ENCODE results near the gene SAMD4A.

The SAMD4A gene

DNA sequence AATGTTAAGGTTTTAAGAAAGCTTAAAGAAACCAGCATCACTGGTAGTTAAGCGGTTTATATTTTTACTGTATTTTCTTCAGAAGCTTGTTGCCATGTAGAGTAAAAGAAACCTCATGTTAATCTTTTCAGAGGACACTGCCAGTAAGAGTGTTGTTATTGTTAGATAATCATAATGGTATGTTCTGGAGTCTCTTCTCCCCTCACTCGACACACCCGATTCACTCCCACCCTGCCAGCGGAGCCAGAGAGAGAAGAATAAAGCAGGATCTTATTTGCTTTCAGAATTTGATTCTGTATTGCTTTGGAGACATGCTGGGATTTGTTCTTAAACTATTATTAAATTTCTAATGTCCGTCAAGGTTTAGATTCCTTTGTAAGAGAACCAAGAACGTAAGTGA, 113.7 kb downstream of the SAMD4A start:
- no peaks in the 10 kb centered on the region for H3K36me3 ChIP-seq (ENCODE audit: insufficient read depth)
- no peak overlapping the region for H3K4me3 ChIP-seq (IDR thresholded peaks at IDR 0.05; ENCODE audit: insufficient read depth, low read depth, low read length)
- H3K9ac ChIP-seq, result no peak overlapping the region
- H2AFZ ChIP-seq (ENCODE audit: low read depth), result no peak overlapping the region
- H3K4me1 ChIP-seq (ENCODE audit: low read depth, poor library complexity, severe bottlenecking), result peaks cover 18% of the 10 kb centered on the region
- no peaks in the 10 kb centered on the region for H3K27me3 ChIP-seq (ENCODE audit: insufficient read depth, low read depth)
- TF ChIP-seq, protein P1, sequence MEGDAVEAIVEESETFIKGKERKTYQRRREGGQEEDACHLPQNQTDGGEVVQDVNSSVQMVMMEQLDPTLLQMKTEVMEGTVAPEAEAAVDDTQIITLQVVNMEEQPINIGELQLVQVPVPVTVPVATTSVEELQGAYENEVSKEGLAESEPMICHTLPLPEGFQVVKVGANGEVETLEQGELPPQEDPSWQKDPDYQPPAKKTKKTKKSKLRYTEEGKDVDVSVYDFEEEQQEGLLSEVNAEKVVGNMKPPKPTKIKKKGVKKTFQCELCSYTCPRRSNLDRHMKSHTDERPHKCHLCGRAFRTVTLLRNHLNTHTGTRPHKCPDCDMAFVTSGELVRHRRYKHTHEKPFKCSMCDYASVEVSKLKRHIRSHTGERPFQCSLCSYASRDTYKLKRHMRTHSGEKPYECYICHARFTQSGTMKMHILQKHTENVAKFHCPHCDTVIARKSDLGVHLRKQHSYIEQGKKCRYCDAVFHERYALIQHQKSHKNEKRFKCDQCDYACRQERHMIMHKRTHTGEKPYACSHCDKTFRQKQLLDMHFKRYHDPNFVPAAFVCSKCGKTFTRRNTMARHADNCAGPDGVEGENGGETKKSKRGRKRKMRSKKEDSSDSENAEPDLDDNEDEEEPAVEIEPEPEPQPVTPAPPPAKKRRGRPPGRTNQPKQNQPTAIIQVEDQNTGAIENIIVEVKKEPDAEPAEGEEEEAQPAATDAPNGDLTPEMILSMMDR (conservative IDR thresholded peaks at IDR 0.05; ENCODE audit: low read depth, low read length), result no peak
- no peaks in the 10 kb centered on the region for H4K20me1 ChIP-seq (ENCODE audit: insufficient read depth)
- no peak overlapping the region for H3K27ac ChIP-seq
- no peak overlapping the region for H3K4me2 ChIP-seq
- H3K79me2 ChIP-seq (ENCODE audit: insufficient read depth, low read depth), result no peaks in the 10 kb centered on the region

DNA sequence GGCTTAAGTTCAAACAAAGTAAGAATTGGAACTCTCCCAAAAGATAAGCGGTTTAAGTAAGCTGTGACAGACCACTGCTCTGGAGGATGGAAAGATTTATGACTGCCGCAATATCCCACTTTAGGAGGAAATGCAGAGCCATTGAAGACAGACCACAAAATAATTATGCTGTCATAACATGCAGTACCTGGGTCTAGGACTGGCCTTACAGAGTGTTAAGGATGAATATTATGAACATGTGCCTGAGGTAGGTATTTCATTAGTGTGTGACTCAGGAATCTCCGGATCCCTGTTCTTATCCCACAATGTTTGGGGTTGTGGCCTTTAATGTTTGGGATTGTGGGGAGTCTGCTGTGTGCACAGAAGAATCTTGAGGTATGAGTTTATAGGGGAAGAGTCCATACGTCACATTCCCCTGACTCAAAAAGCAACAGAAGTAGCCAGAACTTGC, 114.9 kb downstream of the SAMD4A start:
- no peaks in the 10 kb centered on the region for H4K20me1 ChIP-seq (ENCODE audit: insufficient read depth)

DNA sequence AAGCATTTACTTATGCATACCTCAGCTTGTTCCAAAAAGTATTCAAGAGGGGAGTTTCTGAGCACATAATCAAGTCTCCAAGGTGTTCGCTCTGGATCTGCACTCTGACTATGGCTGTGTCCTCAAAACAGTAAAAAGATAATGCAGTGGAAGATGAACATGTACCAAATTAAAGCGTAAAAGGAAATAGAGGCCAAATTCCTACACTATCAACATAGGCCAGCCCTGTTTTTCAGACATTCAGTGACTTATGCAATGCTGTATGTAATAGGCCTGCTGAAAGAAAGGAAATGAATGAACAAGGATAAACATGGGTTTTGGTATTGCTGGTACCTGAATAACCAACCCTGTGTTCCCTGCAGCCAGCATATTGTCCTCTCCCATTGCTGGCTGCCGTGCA, 115.7 kb downstream of the SAMD4A start:
- H3K36me3 ChIP-seq (ENCODE audit: insufficient read depth), result no peaks in the 10 kb centered on the region
- H3K9ac ChIP-seq, result no peak overlapping the region
- no peaks in the 10 kb centered on the region for H3K27me3 ChIP-seq (ENCODE audit: insufficient read depth, low read depth)
- H3K79me2 ChIP-seq (ENCODE audit: insufficient read depth, low read depth), result no peaks in the 10 kb centered on the region
- peaks cover 11% of the 10 kb centered on the region for H3K4me1 ChIP-seq (ENCODE audit: low read depth, poor library complexity, severe bottlenecking)
- H3K27ac ChIP-seq, result no peak overlapping the region
- no peaks in the 10 kb centered on the region for H4K20me1 ChIP-seq (ENCODE audit: insufficient read depth)
- H2AFZ ChIP-seq (ENCODE audit: low read depth), result no peak overlapping the region
- no peak overlapping the region for H3K4me3 ChIP-seq (IDR thresholded peaks at IDR 0.05; ENCODE audit: insufficient read depth, low read depth, low read length)
- TF ChIP-seq, protein P1 (conservative IDR thresholded peaks at IDR 0.05; ENCODE audit: low read depth, low read length), result no peak
- H3K4me2 ChIP-seq, result no peak overlapping the region

More for the DNA sequence above, 114.9 kb downstream of the SAMD4A start:
- Histone ChIP-seq H3K27ac (no peak overlapping the region), H3K79me2 (ENCODE audit: insufficient read depth, low read depth) (no peaks in the 10 kb centered on the region), H3K4me1 (ENCODE audit: low read depth, poor library complexity, severe bottlenecking) (peaks cover 11% of the 10 kb centered on the region), H3K36me3 (ENCODE audit: insufficient read depth) (no peaks in the 10 kb centered on the region), H3K9ac (no peak overlapping the region), H3K27me3 (ENCODE audit: insufficient read depth, low read depth) (no peaks in the 10 kb centered on the region), H3K4me3 (IDR thresholded peaks at IDR 0.05; ENCODE audit: insufficient read depth, low read depth, low read length) (no peak overlapping the region), H3K4me2 (no peak overlapping the region), H2AFZ (ENCODE audit: low read depth) (no peak overlapping the region)
- TF ChIP-seq, protein P1 (conservative IDR thresholded peaks at IDR 0.05; ENCODE audit: low read depth, low read length), result no peak

DNA sequence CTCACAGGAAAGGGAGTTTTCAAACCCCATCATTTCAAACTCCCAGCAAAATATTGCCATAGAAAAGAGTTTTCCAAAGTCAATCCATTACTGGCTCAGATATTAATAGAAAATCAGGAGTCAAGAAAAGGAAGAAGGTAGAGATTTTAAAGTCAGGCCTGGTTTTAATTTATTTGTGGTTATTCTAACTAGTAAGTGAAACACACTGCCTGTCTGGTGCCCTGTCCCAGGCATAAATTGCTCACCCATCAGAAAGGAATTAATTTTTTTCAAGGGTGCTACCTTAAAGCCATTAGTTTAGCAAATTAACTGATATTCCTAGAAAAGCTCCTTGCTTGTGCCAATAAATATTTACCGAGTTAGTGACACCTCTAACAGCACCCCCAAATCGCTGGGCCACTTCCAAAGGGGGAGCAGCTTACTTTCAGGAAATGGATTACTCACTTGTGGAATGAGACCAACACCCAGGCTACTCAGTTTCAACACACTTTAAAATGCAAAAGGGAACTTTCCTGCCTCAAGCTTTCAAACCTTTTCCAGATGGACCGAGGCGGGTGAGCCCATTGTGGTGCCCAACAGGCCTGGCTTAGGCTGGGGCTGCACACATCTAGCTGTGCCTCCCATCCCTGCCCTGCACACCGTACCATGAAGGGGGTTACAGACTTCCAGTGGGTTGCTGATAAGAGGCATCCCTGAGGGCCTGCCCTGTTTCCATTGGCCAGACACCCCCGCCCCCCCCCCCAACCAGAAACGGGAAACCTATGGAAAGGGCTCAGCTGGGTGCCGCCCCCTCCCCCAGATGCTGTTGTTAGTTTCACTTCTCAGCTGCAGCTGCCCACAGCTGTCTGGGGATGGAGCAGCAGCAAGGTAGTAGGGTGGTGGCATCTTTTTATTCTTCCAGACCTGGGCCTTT, 117.2 kb downstream of the SAMD4A start:
- Histone ChIP-seq H3K79me2 (ENCODE audit: insufficient read depth, low read depth) (no peaks in the 10 kb centered on the region), H3K36me3 (ENCODE audit: insufficient read depth) (no peaks in the 10 kb centered on the region), H3K4me1 (ENCODE audit: low read depth, poor library complexity, severe bottlenecking) (peaks cover 11% of the 10 kb centered on the region), H3K4me3 (IDR thresholded peaks at IDR 0.05; ENCODE audit: insufficient read depth, low read depth, low read length) (no peak overlapping the region), H3K9ac (no peak overlapping the region), H3K4me2 (no peak overlapping the region), H3K27ac (no peak overlapping the region), H3K27me3 (ENCODE audit: insufficient read depth, low read depth) (no peaks in the 10 kb centered on the region), H4K20me1 (ENCODE audit: insufficient read depth) (no peaks in the 10 kb centered on the region), H2AFZ (ENCODE audit: low read depth) (no peak overlapping the region)
- TF ChIP-seq, protein P1 (conservative IDR thresholded peaks at IDR 0.05; ENCODE audit: low read depth, low read length), result no peak

All from KMS-11 (cell line).